ENCODE data around the gene CSH2. TPM values are rescaled to one million over a fixed set of nuclear protein-coding genes. Genes with fewer than 3 reads are reported as not detected.
"Not testable (repeated sequence)": the region's sequence is repeated elsewhere in the genome, so short reads cannot be mapped to it uniquely, and the experiment has no call there.

The CSH2 gene
- total RNA-seq, 1 experiment from 2014 or later = not detected

DNA sequence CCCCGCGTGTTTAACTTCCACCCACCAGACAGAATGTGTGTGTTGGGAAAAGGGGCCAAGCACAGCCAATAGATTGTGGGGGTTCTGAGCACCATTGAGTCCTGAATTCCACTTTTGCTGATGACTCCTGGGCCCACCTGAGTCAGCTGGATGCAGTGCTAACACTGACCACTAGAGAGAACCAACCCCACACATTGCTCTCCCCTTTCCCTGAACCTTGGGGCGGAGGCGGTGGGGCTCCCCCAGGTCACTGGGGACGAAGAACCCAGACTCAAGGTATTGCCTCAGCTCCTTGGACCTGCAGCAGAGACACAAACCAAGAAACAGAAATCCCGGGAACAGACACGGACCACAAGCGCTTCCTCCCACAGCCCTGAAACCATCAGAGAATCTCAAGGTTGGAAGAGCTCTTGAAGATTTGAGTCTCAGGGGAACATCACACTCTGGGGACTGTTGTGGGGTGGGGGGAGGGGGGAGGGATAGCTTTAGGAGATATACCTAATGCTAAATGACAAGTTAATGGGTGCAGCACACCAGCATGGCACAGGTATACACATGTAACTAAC lies 667 bp upstream of the CSH2 start:
- H4K20me1 ChIP-seq (ENCODE audit: control insufficient read depth, insufficient read depth, insufficient read length); H2BK12ac ChIP-seq (ENCODE audit: insufficient read length, low read depth, low read length); H2AFZ ChIP-seq (ENCODE audit: low read length); H3K4me1 ChIP-seq (ENCODE audit: insufficient read depth, low read length); H3K4me2 ChIP-seq (ENCODE audit: insufficient read depth, insufficient read length, low read length); H2BK15ac ChIP-seq (ENCODE audit: low read depth, low read length); H3K27me3 ChIP-seq (ENCODE audit: insufficient read depth, low read length); H3K79me1 ChIP-seq (ENCODE audit: insufficient read depth, low read depth, low read length, poor library complexity, severe bottlenecking); H3K27me3 Mint-ChIP-seq (ENCODE audit: low read depth); H2BK120ac ChIP-seq (ENCODE audit: low read depth, low read length, poor library complexity, severe bottlenecking); H3K23ac ChIP-seq (ENCODE audit: insufficient read length, low read depth, low read length); H3K4me3 Mint-ChIP-seq; H3T11ph ChIP-seq (ENCODE audit: low read length); H3K27ac ChIP-seq (ENCODE audit: insufficient read length, low read depth, low read length); H3K4ac ChIP-seq (ENCODE audit: low read depth, low read length); H4K5ac ChIP-seq (ENCODE audit: insufficient read length, low read depth, low read length); H3K18ac ChIP-seq (ENCODE audit: insufficient read length, low read depth, low read length); H3K56ac ChIP-seq (ENCODE audit: insufficient read length, low read depth, low read length); H3K4me1 Mint-ChIP-seq; H3K9me3 Mint-ChIP-seq; H3K79me2 ChIP-seq (ENCODE audit: insufficient read depth, low read length); H3K23me2 ChIP-seq (ENCODE audit: insufficient read length, low read depth, low read length, poor library complexity, severe bottlenecking); H4K8ac ChIP-seq (replicated peaks; ENCODE audit: insufficient read length, low read depth, low read length); H2AK5ac ChIP-seq (ENCODE audit: insufficient read length, low read length); H2BK5ac ChIP-seq (ENCODE audit: insufficient read length, low read length); H3K9ac ChIP-seq (ENCODE audit: extremely low read depth, insufficient read length, low read length); H4K91ac ChIP-seq (ENCODE audit: insufficient read length, low read depth, low read length); H2BK20ac ChIP-seq (ENCODE audit: low read depth, low read length, poor library complexity, severe bottlenecking); H3K9me3 ChIP-seq (ENCODE audit: control insufficient read depth, low read depth, low read length); H3K36me3 Mint-ChIP-seq (ENCODE audit: insufficient read depth in 1 of 3, low read depth in 3 of 3); H3K14ac ChIP-seq (ENCODE audit: insufficient read depth, low read length): not testable (repeated sequence)
- WGBS (ENCODE audit: extremely low coverage, insufficient read length, low lambda C conversion rate) = no CpG with 5 or more reads among the region's 8 CpGs
- peak; percentile 42 for DNase-seq
- TF ChIP-seq, protein P1, sequence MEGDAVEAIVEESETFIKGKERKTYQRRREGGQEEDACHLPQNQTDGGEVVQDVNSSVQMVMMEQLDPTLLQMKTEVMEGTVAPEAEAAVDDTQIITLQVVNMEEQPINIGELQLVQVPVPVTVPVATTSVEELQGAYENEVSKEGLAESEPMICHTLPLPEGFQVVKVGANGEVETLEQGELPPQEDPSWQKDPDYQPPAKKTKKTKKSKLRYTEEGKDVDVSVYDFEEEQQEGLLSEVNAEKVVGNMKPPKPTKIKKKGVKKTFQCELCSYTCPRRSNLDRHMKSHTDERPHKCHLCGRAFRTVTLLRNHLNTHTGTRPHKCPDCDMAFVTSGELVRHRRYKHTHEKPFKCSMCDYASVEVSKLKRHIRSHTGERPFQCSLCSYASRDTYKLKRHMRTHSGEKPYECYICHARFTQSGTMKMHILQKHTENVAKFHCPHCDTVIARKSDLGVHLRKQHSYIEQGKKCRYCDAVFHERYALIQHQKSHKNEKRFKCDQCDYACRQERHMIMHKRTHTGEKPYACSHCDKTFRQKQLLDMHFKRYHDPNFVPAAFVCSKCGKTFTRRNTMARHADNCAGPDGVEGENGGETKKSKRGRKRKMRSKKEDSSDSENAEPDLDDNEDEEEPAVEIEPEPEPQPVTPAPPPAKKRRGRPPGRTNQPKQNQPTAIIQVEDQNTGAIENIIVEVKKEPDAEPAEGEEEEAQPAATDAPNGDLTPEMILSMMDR (conservative IDR thresholded peaks at IDR 0.05) = peak; percentile 32; the same call in 1 of the 3 replicates
- 0 out of 7 replicates have a peak overlapping the region, but pooled peaks of 1 of the 3 experiments have one; percentile 86 for H3K27ac Mint-ChIP-seq

DNA sequence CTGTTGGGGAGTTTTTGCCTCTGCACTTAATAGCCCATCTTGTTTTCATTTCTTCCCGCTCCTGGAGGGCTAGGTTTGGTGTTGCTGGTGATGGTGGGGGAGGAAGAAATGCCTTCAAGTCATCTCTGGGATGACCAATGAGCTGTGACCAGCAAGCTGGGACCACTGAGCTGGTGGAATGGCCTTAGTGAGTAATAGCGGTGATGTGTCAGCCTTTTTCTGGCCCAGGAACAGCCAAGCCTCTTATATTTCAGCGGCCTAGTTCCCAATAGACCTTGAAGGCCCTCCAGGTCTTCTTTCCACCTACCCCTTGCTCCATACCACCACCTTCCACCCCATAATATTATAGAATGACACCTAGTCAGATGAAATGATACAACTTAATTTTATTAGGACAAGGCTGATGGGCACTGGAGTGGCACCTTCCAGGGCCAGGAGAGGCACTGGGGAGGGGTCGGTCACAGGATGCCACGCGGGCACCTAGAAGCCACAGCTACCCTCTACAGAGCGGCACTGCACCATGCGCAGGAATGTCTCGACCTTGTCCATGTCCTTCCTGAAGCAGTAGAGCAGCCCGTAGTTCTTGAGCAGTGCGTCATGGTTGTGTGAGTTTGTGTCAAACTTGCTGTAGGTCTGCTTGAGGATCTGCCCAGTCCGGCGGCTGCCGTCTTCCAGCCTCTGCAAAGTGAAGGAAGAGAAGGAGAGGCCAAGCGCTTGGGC lies 1.7 kb downstream of the CSH2 start:
- not testable (repeated sequence) for H2BK120ac ChIP-seq (ENCODE audit: low read depth, low read length, poor library complexity, severe bottlenecking); H4K8ac ChIP-seq (replicated peaks; ENCODE audit: insufficient read length, low read depth, low read length); H3K36me3 Mint-ChIP-seq (ENCODE audit: insufficient read depth in 1 of 3, low read depth in 3 of 3); H3K27me3 ChIP-seq (ENCODE audit: insufficient read depth, low read length); H3K4me1 ChIP-seq (ENCODE audit: insufficient read depth, low read length); H3K79me2 ChIP-seq (ENCODE audit: insufficient read depth, low read length); H3K27me3 Mint-ChIP-seq (ENCODE audit: low read depth); H4K5ac ChIP-seq (ENCODE audit: insufficient read length, low read depth, low read length); H4K20me1 ChIP-seq (ENCODE audit: control insufficient read depth, insufficient read depth, insufficient read length); H3K79me1 ChIP-seq (ENCODE audit: insufficient read depth, low read depth, low read length, poor library complexity, severe bottlenecking); H3K4me3 Mint-ChIP-seq; H3K4ac ChIP-seq (ENCODE audit: low read depth, low read length); H3K56ac ChIP-seq (ENCODE audit: insufficient read length, low read depth, low read length); H3K9me3 ChIP-seq (ENCODE audit: control insufficient read depth, low read depth, low read length); H3K14ac ChIP-seq (ENCODE audit: insufficient read depth, low read length); H3K27ac Mint-ChIP-seq; H2BK15ac ChIP-seq (ENCODE audit: low read depth, low read length); H3K23me2 ChIP-seq (ENCODE audit: insufficient read length, low read depth, low read length, poor library complexity, severe bottlenecking); H3K9ac ChIP-seq (ENCODE audit: extremely low read depth, insufficient read length, low read length); H4K91ac ChIP-seq (ENCODE audit: insufficient read length, low read depth, low read length); H3K27ac ChIP-seq (ENCODE audit: insufficient read length, low read depth, low read length); H3K4me2 ChIP-seq (ENCODE audit: insufficient read depth, insufficient read length, low read length); H3T11ph ChIP-seq (ENCODE audit: low read length); H3K4me1 Mint-ChIP-seq; H2BK5ac ChIP-seq (ENCODE audit: insufficient read length, low read length); H3K9me3 Mint-ChIP-seq; H2BK20ac ChIP-seq (ENCODE audit: low read depth, low read length, poor library complexity, severe bottlenecking); H3K23ac ChIP-seq (ENCODE audit: insufficient read length, low read depth, low read length); H3K18ac ChIP-seq (ENCODE audit: insufficient read length, low read depth, low read length); H2AFZ ChIP-seq (ENCODE audit: low read length); H2AK5ac ChIP-seq (ENCODE audit: insufficient read length, low read length); DNase-seq; H2BK12ac ChIP-seq (ENCODE audit: insufficient read length, low read depth, low read length)
- WGBS (ENCODE audit: extremely low coverage, insufficient read length, low lambda C conversion rate) = no CpG with 5 or more reads among the region's 15 CpGs

Measured in H9 (cell line).